GM13977 (cell line): Measurements from ENCODE around the gene CALCOCO2.
"Not testable (repeated sequence)": the region's sequence is repeated elsewhere in the genome, so short reads cannot be mapped to it uniquely, and the experiment has no call there.

Experiments
- DNase-seq: peaks from one replicate; pipeline ENCODE4 v3.0.0; 2012; ENCODE audit warnings: low spot score
- in situ Hi-C: fragments of 300-500 bp; cut with MboI; formaldehyde crosslinking; loops from one replicate; pipeline ENCODE4 v1.12.0; 2022; ENCODE audit warnings: low sequenced_read_pairs, low pct_unique_long_range_greater_than_20kb, mixed read lengths, inconsistent platforms; ENCODE audit not compliant: unreplicated experiment
- TF ChIP-seq, protein P1 (sequence below): IDR thresholded peaks from 2 replicates; pipeline ENCODE4 v1.5.1; 2012; ENCODE audit warnings: mild to moderate bottlenecking, control low read depth; ENCODE audit not compliant: insufficient read depth; ENCODE audit errors: extremely low read depth, missing control alignments

CALCOCO2 gene

DNA sequence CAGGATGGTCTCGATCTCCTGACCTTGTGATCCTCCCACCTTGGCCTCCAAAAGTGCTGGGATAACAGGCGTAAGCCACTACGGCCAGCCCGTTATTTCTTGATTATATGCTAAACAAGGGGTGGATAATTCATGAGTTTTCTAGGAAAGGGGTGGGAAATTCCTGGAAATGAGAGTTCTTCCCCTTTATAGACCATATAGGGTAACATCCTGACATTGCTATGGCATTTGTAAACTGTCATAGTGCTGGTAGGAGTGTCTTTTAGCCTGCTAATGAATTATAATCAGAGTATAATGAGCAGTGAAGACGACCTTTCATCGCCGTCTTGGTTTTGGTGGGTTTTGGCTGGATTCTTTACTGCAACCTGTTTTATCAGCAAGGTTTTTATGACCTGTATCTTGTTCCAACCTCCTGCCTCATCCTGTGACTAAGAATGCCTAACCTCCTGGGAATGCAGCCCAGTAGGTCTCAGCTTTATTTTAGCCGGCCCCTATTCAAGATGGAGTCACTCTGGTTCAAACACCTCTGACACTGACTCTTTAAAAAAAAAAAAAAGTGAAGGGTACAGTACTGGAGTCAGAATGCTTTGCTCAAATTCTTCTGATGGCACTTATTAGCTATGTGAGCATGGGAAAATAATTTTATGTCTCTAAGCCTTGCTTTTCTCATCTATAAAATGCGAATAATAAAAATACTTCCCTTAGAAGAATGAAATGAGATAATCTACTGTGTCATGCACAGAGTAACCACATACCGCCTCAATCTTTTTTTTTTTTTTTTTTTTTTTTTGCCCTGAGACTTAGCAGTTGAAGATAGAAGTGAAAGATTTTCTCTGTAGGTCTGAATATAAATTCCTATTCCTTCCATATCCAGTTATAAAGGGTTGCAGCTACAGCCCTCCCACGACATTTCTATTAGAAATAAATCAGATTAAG is 5.1 kb upstream of the CALCOCO2 start:
- DNase-seq = no peak
- TF ChIP-seq, protein P1, sequence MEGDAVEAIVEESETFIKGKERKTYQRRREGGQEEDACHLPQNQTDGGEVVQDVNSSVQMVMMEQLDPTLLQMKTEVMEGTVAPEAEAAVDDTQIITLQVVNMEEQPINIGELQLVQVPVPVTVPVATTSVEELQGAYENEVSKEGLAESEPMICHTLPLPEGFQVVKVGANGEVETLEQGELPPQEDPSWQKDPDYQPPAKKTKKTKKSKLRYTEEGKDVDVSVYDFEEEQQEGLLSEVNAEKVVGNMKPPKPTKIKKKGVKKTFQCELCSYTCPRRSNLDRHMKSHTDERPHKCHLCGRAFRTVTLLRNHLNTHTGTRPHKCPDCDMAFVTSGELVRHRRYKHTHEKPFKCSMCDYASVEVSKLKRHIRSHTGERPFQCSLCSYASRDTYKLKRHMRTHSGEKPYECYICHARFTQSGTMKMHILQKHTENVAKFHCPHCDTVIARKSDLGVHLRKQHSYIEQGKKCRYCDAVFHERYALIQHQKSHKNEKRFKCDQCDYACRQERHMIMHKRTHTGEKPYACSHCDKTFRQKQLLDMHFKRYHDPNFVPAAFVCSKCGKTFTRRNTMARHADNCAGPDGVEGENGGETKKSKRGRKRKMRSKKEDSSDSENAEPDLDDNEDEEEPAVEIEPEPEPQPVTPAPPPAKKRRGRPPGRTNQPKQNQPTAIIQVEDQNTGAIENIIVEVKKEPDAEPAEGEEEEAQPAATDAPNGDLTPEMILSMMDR = no peak
- in situ Hi-C loops = no loop called here

GRCh38 chr17:48831549-48831883 is 681 bp downstream of the CALCOCO2 start:
- no peak for DNase-seq
- in situ Hi-C loops = no loop called here
- TF ChIP-seq, protein P1 = no peak

GRCh38 chr17:48834973-48835372 is 4.1 kb downstream of the CALCOCO2 start:
- TF ChIP-seq, protein P1 = no peak
- in situ Hi-C loops = no loop called here
- DNase-seq = no peak

DNA sequence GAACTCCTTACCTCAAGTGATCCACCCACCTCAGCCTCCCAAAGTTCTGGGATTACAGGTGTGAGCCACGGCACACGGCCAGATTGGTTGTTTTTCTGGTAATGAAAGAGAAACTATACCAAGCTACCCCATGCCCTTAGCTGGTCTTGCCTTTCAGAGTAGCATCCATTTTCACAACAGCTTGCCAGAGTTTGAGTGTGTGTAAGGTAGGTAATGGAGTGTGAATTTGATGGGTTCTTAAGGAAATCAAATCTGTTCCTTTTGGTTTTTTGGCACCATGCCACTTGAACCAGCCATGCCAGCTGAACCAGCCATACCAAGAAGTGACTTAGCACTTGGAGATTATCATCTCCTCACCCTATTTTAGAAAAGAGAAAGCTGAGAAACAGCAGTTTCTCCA is 5.1 kb downstream of the CALCOCO2 start:
- in situ Hi-C loops = no loop called here
- TF ChIP-seq, protein P1 = no peak
- DNase-seq = no peak

GRCh38 chr17:48837458-48837857 is 6.6 kb downstream of the CALCOCO2 start:
- in situ Hi-C loops, DNase-seq: not testable (repeated sequence)

GRCh38 chr17:48840441-48840840 is 9.6 kb downstream of the CALCOCO2 start:
- DNase-seq = no peak
- in situ Hi-C loops = no loop called here
- TF ChIP-seq, protein P1 = no peak

DNA sequence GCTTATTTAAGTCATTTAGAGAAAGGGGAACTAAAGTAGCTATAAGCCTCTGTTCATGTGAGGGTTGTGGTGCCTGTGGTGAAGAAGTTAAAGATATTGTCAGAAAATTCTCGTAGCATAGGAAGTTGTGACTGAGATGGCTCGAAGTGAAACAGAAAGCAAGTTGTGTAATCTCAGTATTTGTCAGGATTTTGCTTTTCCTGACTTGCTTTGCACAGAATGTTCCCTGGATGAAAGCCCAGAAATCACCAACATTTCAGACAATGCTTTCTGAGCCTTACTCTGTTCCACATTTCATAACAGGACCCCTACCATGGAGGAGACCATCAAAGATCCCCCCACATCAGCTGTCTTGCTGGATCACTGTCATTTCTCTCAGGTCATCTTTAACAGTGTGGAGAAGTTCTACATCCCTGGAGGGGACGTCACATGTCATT is 10.6 kb downstream of the CALCOCO2 start:
- in situ Hi-C loops = no loop called here
- TF ChIP-seq, protein P1 = no peak
- DNase-seq = peak; percentile 66
